ENCODE measurements around the gene PDE3B. TPM values are rescaled to one million over a fixed set of nuclear protein-coding genes. Genes with fewer than 3 reads are reported as not detected.

The PDE3B gene
- total RNA-seq, 1 experiment from 2014 or later: not detected

Other genes starting within 250 kb of the PDE3B start
- gene COPB1, start 144.0 kb upstream of the PDE3B start, total RNA-seq (2014; rRNA removed): 232 and 235 TPM in 2 replicates
- gene PSMA1, start 123.4 kb upstream of the PDE3B start, total RNA-seq (2014; rRNA removed): 195 and 225 TPM in 2 replicates
- gene CYP2R1, start 248.4 kb downstream of the PDE3B start, total RNA-seq (2014; rRNA removed): 6.9 and 7.9 TPM in 2 replicates